HepG2 (cell line): ENCODE results near the gene TBC1D10B. TPM values are rescaled to one million over a fixed set of nuclear protein-coding genes. Genes with fewer than 3 reads are reported as not detected.

Experiments used
- BORCS8-MEF2B ChIP-seq: sonication (generic); formaldehyde crosslinking; IDR thresholded peaks from 2 replicates; pipeline ENCODE4 v1.8.0; 2022; ENCODE audit warnings: mild to moderate bottlenecking, missing genetic modification reagents
- EZH2 ChIP-seq: conservative IDR thresholded peaks from 2 replicates; pipeline ENCODE4 v1.6.1; 2012; ENCODE audit warnings: mild to moderate bottlenecking, low read depth, low read length, moderate library complexity
- MTF2 ChIP-seq: sonication (generic); formaldehyde crosslinking; IDR thresholded peaks from 2 replicates; pipeline ENCODE4 v1.5.0; 2020; ENCODE audit warnings: missing genetic modification reagents, borderline replicate concordance
- MYC ChIP-seq: sonication (generic); formaldehyde crosslinking; IDR thresholded peaks from 2 replicates; pipeline ENCODE4 v1.9.0; 2021; ENCODE audit warnings: missing genetic modification reagents, borderline replicate concordance
- NFATC3 ChIP-seq: sonication (generic); formaldehyde crosslinking; IDR thresholded peaks from 2 replicates; pipeline ENCODE4 v1.5.1; 2020; ENCODE audit warnings: mild to moderate bottlenecking, missing genetic modification reagents
- NR3C1 ChIP-seq: sonication (generic); formaldehyde crosslinking; IDR thresholded peaks from 2 replicates; pipeline ENCODE4 v1.4.0; 2020; ENCODE audit warnings: missing genetic modification reagents
- PCBP2 ChIP-seq: fragments of 200-400 bp; formaldehyde crosslinking; optimal IDR thresholded peaks from 2 replicates; pipeline ENCODE3; 2018; ENCODE audit warnings: low read length, low read depth; ENCODE audit not compliant: poor library complexity, severe bottlenecking
- PHB2 ChIP-seq: fragments of 450-650 bp; IDR thresholded peaks from 2 replicates; pipeline ENCODE4 v1.6.1; 2018; ENCODE audit not compliant: partially characterized antibody
- PHF20 ChIP-seq: sonication (generic); formaldehyde crosslinking; IDR thresholded peaks from 2 replicates; pipeline ENCODE4 v1.5.0; 2020; ENCODE audit warnings: mild to moderate bottlenecking, missing genetic modification reagents
- PITX1 ChIP-seq: sonication (generic); formaldehyde crosslinking; IDR thresholded peaks from 2 replicates; pipeline ENCODE4 v1.5.1; 2020; ENCODE audit warnings: mild to moderate bottlenecking, missing genetic modification reagents
- RBFOX2 ChIP-seq: fragments of 200-400 bp; formaldehyde crosslinking; IDR thresholded peaks from 2 replicates; pipeline ENCODE4 v1.6.1; 2017; ENCODE audit warnings: low read depth, mild to moderate bottlenecking, low read length
- SUZ12 ChIP-seq: fragments of 150-350 bp; IDR thresholded peaks from 2 replicates; pipeline ENCODE4 v1.6.1; 2014; ENCODE audit warnings: low read depth, low read length
- SYNCRIP ChIP-seq: fragments of 200-400 bp; formaldehyde crosslinking; IDR thresholded peaks from 2 replicates; pipeline ENCODE4 v1.6.1; 2018; ENCODE audit warnings: mild to moderate bottlenecking, low read depth, low read length; ENCODE audit not compliant: insufficient read depth
- TARDBP ChIP-seq: sonication (generic); formaldehyde crosslinking; IDR thresholded peaks from 2 replicates; pipeline ENCODE4 v1.8.0; 2022; ENCODE audit warnings: mild to moderate bottlenecking, missing genetic modification reagents
- TEAD2 ChIP-seq: sonication (generic); formaldehyde crosslinking; IDR thresholded peaks from 2 replicates; pipeline ENCODE4 v1.9.0; 2021; ENCODE audit warnings: missing genetic modification reagents
- XBP1 ChIP-seq: sonication (generic); formaldehyde crosslinking; IDR thresholded peaks from 2 replicates; pipeline ENCODE4 v1.5.0; 2020; ENCODE audit warnings: missing genetic modification reagents
- ZFP36 ChIP-seq: fragments of 150-350 bp; IDR thresholded peaks from 2 replicates; pipeline ENCODE4 v1.6.1; 2018; ENCODE audit warnings: borderline replicate concordance, low read length, low read depth; ENCODE audit not compliant: partially characterized antibody
- ZNF260 ChIP-seq: sonication (generic); formaldehyde crosslinking; IDR thresholded peaks from 2 replicates; pipeline ENCODE4 v1.4.0; 2020; ENCODE audit warnings: missing genetic modification reagents, low read depth, mild to moderate bottlenecking, borderline replicate concordance
- ZNF430 ChIP-seq: sonication (generic); formaldehyde crosslinking; IDR thresholded peaks from 2 replicates; pipeline ENCODE4 v1.9.0; 2021; ENCODE audit warnings: mild to moderate bottlenecking, missing genetic modification reagents
- ZNF496 ChIP-seq: sonication (generic); formaldehyde crosslinking; IDR thresholded peaks from 2 replicates; pipeline ENCODE4 v1.8.1; 2023; ENCODE audit warnings: mild to moderate bottlenecking, moderate library complexity, missing genetic modification reagents; ENCODE audit not compliant: insufficient replicate concordance
- ZNF549 ChIP-seq: sonication (generic); formaldehyde crosslinking; IDR thresholded peaks from 2 replicates; pipeline ENCODE4 v1.5.0; 2020; ENCODE audit warnings: missing genetic modification reagents
- ZNF562 ChIP-seq: sonication (generic); formaldehyde crosslinking; IDR thresholded peaks from 2 replicates; pipeline ENCODE4 v1.8.0; 2022; ENCODE audit warnings: missing genetic modification reagents, borderline replicate concordance
- ZNF652 ChIP-seq: IDR thresholded peaks from 2 replicates; pipeline ENCODE4 v1.6.1; 2016; ENCODE audit warnings: low read depth, borderline replicate concordance
- ZNF724P ChIP-seq: sonication (generic); formaldehyde crosslinking; IDR thresholded peaks from 2 replicates; pipeline ENCODE4 v1.8.0; 2022; ENCODE audit warnings: missing genetic modification reagents, borderline replicate concordance
- polyA plus RNA-seq, 8 experiments: library from polyadenylated mRNA; depleted of rRNA in 3 of 8; stranded (reverse) in 7 of 8; unstranded in 1 of 8; fragments of >200 nt; fragmentation: Illumina TruSeq in 4 of 8; extraction: Trizol in 4 of 8; gene quantifications; 2 replicates each; pipeline versions ENCODE4 v1.2.1 to v1.2.3, GENCODE V29; 2011 to 2016; ENCODE audit warnings: low read depth in 4 of 8, missing spikeins in 1 of 8, mixed read lengths in 1 of 8; ENCODE audit not compliant: insufficient read depth in 1 of 8
- total RNA-seq, 5 experiments: library from RNA; depleted of rRNA; stranded (reverse); fragments of >200 nt; fragmentation: Illumina TruSeq; extraction: Trizol; gene quantifications; 2 replicates each; pipeline ENCODE4 v1.2.3, GENCODE V29; 2016; ENCODE audit warnings: low read depth in 1 of 5
- TF ChIP-seq, protein P1 (sequence below): sonication (generic); formaldehyde crosslinking; conservative IDR thresholded peaks from 2 replicates; pipeline ENCODE4 v1.8.0; 2022; ENCODE audit warnings: mild to moderate bottlenecking, moderate library complexity, missing genetic modification reagents
- TF ChIP-seq, protein P2 (sequence below): sonication (generic); formaldehyde crosslinking; IDR thresholded peaks from 2 replicates; pipeline ENCODE4 v1.5.1; 2020; ENCODE audit warnings: missing genetic modification reagents, mild to moderate bottlenecking, borderline replicate concordance
- TF ChIP-seq, protein P3 (sequence below): conservative IDR thresholded peaks from 2 replicates; pipeline ENCODE4 v1.6.1; 2018; ENCODE audit warnings: missing genetic modification reagents

TBC1D10B gene
- total and polyA plus RNA-seq, 2 of the 13 experiments (the other 11 are each of a cell fraction or from before 2014, with no cell fraction given), result 15.7 to 24.8 TPM

GRCh38 chr16:30355144-30355953, 14.9 kb downstream of the TBC1D10B start, which contains the start of gene CD2BP2 (continued):
- TF ChIP-seq PCBP2 (no peak), ZFP36 (no peak), TEAD2 (CRISPR knock-in tag) (0 out of 2 replicates have a peak, but pooled peaks have one; percentile 21), ZNF549 (CRISPR knock-in tag) (no peak), ZNF430 (CRISPR knock-in tag) (peak; percentile 78), PITX1 (CRISPR knock-in tag) (peak; percentile 51; the same call in 1 of the 2 replicates), BORCS8-MEF2B (peak; percentile 52; the same call in 1 of the 2 replicates), PHF20 (CRISPR knock-in tag) (peak; percentile 91), MTF2 (CRISPR knock-in tag) (peak; percentile 96), ZNF724P (CRISPR knock-in tag) (no peak), ZNF652 (peak; percentile 30), RBFOX2 (peak; percentile 76), NFATC3 (CRISPR knock-in tag) (no peak; the same call in 1 of the 2 replicates), ZNF496 (CRISPR knock-in tag) (no peak), PHB2 (no peak), SYNCRIP (no peak), EZH2 (no peak), ZNF260 (no peak), XBP1 (0 out of 2 replicates have a peak, but pooled peaks have one; percentile 13), TARDBP (CRISPR knock-in tag) (peak; percentile 80), SUZ12 (no peak), ZNF562 (CRISPR knock-in tag) (no peak), NR3C1 (CRISPR knock-in tag) (no peak), MYC (peak; percentile 56; the same call in 1 of the 2 replicates)
- TF ChIP-seq, protein P1, sequence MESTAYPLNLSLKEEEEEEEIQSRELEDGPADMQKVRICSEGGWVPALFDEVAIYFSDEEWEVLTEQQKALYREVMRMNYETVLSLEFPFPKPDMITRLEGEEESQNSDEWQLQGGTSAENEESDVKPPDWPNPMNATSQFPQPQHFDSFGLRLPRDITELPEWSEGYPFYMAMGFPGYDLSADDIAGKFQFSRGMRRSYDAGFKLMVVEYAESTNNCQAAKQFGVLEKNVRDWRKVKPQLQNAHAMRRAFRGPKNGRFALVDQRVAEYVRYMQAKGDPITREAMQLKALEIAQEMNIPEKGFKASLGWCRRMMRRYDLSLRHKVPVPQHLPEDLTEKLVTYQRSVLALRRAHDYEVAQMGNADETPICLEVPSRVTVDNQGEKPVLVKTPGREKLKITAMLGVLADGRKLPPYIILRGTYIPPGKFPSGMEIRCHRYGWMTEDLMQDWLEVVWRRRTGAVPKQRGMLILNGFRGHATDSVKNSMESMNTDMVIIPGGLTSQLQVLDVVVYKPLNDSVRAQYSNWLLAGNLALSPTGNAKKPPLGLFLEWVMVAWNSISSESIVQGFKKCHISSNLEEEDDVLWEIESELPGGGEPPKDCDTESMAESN (CRISPR knock-in tag), result peak; percentile 28
- TF ChIP-seq, protein P2, sequence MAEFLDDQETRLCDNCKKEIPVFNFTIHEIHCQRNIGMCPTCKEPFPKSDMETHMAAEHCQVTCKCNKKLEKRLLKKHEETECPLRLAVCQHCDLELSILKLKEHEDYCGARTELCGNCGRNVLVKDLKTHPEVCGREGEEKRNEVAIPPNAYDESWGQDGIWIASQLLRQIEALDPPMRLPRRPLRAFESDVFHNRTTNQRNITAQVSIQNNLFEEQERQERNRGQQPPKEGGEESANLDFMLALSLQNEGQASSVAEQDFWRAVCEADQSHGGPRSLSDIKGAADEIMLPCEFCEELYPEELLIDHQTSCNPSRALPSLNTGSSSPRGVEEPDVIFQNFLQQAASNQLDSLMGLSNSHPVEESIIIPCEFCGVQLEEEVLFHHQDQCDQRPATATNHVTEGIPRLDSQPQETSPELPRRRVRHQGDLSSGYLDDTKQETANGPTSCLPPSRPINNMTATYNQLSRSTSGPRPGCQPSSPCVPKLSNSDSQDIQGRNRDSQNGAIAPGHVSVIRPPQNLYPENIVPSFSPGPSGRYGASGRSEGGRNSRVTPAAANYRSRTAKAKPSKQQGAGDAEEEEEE, result peak; percentile 61; the same call in 1 of the 2 replicates
- TF ChIP-seq, protein P3, sequence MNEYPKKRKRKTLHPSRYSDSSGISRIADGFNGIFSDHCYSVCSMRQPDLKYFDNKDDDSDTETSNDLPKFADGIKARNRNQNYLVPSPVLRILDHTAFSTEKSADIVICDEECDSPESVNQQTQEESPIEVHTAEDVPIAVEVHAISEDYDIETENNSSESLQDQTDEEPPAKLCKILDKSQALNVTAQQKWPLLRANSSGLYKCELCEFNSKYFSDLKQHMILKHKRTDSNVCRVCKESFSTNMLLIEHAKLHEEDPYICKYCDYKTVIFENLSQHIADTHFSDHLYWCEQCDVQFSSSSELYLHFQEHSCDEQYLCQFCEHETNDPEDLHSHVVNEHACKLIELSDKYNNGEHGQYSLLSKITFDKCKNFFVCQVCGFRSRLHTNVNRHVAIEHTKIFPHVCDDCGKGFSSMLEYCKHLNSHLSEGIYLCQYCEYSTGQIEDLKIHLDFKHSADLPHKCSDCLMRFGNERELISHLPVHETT, result no peak
